Measurements from ENCODE around the gene HOXC11.

HOXC11 gene

DNA sequence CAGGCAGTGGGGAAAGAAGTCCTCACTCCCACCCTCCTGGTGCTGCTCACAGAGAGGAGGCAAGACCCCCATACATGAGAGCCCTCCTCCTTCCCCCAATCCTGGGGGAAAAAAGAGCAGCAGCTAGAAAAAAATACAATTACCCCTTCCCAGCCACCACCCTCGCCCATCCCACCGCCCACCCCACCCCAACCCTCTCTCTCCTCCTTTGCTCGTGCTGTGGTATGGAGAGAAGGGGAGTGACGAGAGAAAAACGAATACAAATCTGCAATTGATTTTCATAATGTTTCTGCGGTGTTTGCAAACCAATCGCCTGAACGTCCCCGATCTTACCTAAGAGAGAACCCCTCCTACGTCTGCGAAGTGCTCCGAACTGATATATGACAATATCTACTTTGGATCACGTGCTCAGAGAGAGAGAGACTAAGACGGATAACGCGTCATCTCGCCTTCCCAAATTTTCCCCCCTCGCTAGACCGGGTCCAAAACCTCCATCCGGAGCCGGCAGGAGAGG lies at the start of gene HOXC11:
Gene HOXC11 (plus strand): TSS at position 405 of the 514 bp plus-strand sequence. CDS start 116 bp downstream, outside the sequence.
- no peak for DNase-seq

DNA sequence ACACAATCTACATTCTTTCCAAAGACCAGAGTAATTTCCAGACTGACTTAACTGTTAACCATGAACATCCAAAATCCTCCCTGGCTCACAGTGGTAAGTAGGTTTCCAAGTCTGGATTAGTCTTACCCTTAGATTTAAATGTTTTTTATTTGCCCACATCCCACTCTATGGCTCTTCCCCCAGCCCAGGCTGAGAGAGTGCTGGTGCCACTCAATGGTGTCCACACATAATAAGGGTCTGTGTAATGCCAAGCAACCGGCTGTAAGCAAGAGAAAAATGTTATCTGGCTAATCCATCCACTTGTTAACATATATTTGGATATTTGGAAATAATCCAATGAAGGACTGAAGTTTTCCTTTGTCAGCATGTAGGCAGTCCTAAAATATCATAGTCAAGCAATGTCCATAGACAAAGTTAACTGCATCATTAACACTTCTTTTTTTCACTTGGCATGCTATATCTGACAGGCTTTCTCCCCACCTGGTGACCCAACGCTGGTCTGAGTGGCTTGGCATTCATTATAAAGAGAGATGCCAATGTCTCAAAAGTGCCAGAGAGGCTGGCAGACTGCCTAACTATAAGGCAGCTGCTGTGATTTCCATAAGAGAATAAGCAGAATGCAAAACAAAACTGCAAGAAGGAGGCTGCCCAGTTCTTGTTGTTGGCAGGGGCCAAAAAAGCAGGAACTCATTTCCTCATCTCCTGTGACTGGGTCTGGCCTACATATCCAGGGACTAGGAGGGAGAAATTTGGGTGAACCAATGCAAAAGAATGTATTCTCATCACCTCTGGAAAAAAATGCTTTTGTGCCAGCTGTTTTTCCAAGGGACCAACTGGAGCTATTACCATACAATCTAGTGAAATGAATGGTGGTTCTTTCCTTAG lies 48.2 kb upstream of the HOXC11 start:
- no peak for DNase-seq

GRCh38 chr12:53927220-53928029 lies 45.5 kb upstream of the HOXC11 start:
- no peak for DNase-seq

- no peak for DNase-seq
Observed at GRCh38 chr12:53928054-53928835, 44.7 kb upstream of the HOXC11 start.

DNA sequence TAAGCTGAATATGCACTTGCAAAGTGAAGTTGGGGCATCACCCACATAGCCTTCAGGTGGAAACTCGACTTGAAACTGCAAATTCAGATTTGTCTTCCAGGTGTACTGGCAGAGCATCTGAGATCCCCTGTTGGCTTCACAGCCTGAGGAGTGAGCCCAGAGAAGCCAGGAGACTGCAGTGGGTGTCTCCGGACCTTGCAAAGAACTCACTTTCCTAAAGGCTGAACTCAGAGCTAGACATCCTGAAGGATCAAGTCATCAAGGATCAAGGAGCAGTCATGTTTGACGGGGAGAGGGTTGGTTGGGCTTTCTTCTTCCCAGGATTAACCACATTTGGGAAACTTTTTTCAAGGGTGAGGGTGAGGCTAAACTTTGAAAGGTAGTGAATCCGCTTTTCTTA lies 43.4 kb upstream of the HOXC11 start:
- no peak for DNase-seq

DNA sequence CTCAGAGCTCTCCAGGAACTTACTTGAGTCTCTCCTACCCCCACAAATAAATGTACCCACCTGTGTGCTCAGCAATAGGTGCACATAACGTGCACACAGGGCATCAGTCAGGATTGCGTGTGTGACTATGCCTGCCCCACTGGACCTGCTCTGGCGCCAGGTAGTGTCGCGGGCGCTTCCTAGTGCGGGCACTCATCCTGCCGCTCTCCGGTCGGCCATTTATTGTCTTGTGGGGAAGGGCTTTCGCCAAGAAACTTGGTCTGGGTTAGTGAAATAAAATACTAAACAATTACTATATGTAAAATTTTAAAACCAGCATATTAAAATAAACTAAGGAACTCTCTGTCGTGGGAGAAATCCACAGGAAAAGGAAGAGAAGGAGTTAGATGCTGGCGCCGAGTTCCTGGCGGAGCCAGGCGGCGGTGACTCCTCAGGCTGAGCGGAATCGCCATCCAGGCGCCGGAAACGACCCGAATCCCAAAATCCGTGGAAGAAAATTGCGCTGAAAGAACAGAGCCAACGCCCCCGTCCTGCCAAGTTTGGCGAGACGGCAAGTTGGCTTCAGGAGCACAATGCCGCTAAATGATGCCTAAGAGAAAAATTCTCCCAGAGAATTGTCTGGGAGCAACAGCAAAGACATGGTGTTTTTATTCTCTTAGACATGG lies 42.2 kb upstream of the HOXC11 start:
- no peak for DNase-seq

DNA sequence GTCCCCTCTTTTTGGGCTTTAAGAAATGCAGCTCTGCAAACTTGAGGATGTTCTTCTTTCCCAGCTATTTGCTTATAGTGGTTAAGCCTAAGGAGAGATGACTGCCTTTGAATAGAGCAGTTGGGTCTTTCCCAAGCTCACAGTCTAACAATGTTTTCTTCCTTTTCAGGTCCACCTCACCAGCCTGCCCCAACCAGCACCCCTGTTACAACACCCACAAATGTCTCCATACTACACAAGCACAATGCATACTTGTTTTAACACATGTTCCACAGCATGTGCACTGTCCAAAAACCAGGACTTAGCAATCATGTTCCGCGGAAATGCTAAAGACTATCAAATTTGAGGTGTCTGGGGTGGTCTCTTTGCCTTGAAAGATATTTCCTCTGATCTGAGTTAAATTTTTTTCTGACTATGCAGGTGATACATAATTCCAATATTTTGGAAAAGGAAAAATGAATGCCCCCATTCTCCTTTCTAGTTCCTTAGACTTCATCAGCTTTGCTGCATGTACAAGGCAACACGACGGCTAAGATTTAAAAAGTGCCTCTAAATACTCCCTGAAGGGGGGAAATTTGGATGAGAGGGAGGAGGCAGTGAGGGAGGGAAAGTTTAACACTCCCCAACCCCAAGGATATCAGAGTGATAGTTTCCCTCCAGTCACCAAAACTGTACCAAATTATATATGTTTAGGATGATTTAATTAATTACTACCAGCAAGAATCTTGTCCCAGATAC lies 40.9 kb upstream of the HOXC11 start:
- DNase-seq: no peak

GRCh38 chr12:53932915-53933314 lies 40.0 kb upstream of the HOXC11 start:
- no peak for DNase-seq

DNA sequence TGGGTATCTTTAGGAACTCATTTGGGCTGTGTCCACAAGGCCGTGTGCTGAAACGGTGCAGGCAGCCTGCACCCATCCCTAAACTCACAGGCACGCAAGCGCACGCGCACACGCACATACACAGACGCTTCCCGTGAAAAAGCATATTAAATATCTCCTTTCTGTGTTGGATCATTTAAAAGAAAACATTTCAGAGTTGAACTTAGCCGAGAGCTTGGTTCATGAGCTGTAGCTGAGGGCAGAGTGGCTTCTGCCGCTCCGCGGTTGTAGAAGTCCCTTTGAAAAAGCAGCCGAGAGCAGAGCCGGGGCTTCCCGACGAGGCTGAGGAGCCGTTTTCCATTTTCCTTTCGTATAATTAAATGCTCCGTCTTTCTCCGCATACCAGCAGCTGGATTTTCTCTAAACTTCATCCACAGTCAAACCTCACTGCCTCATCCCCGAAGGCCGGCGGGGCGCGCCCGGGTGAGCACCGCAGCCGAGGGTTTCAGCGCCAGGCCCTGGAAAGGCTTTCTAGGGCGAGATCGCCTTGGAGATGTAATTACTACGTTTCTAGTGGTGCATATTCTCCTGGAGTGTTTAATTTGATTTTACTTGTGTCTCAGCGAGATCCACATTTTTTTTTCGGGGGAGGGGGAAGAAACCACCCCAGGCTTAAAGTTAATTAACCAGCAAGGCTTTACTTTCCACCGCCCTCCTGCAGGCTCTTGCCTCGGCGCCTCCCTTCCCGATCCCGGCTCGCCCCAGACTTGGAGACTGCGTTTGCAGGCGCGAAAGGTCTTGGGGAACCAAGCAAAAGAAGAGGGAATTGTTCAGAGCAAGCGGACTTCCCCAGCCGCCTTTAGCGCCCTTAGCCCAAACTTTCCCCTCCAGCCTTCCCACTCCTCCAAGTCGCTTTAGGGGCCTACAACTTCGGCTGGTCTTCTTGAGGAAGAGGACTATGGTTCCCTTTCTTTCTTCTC lies 37.3 kb upstream of the HOXC11 start:
- no peak for DNase-seq

DNA sequence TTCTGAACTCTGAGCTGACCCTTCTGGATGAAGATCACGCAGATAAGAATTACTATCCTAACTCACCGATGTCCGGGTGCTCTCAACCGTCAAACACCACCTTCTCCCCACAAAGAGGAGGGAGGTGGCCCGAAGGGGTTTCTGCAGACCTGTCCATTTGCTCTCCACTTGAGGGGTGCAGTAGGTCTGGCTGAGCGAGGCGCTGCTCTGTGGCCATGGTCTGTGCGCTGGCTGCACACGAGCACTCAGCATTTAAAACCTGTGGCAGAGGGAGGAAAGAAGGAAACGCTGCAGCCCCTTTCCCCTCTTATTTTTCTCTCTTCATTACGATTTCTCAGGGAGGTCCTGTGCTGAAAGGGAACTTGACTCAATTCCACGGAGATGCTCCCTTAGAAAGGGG lies 35.8 kb upstream of the HOXC11 start:
- no peak for DNase-seq

GRCh38 chr12:53937596-53938325 lies 35.2 kb upstream of the HOXC11 start:
- no peak for DNase-seq

- peak; percentile 98 for DNase-seq
Observed at GRCh38 chr12:53938326-53939140, 34.4 kb upstream of the HOXC11 start, which contains the start of gene HOXC13. Gene HOXC13, plus strand, starts transcription at chr12:53938831. Its CDS starts 76 bp downstream, at chr12:53938907.

GRCh38 chr12:53939141-53940108 lies 33.5 kb upstream of the HOXC11 start:
- no peak for DNase-seq

- DNase-seq: no peak
Observed at GRCh38 chr12:53940443-53941014, 32.4 kb upstream of the HOXC11 start.

DNA sequence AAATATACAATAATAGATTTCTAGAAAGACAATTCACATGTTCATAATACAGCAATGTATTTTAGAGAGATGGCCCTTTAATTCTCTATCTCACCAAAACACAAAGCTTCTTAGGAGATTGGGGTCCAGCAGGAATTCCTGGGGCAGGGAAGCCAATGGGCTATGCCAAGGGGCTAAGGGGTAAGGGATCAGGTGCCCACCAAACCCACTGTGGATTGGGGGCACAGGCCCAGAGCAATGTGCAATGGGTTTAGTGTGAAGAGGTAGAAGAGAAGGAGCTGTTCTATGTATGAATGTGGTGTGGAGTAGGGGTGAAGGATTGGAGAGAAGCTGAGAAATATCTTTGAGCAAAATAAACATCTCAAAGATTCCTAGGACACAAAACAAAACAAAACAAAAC lies 31.7 kb upstream of the HOXC11 start:
- DNase-seq: no peak

- no peak for DNase-seq
Observed at GRCh38 chr12:53941750-53942149, 31.2 kb upstream of the HOXC11 start.

GRCh38 chr12:53942467-53942997 lies 30.4 kb upstream of the HOXC11 start:
- no peak for DNase-seq

Data from NCI-H526 treated with DMSO at 0.1 percent for 48 hours (cell line).